Gastroesophageal sphincter (tissue), 3 donors: Measurements from ENCODE around the gene RPA1.

ENCODE experiments used
- EP300 ChIP-seq: sonication (generic); formaldehyde crosslinking; IDR thresholded peaks from one replicate; pipeline ENCODE4 v1.6.1; 2017; ENCODE audit warnings: antibody characterized with exemption, mild to moderate bottlenecking
- POLR2A ChIP-seq, 2 donors: fragments of 450-650 bp; IDR thresholded peaks; one replicate each; pipeline ENCODE4 v1.6.1; 2017; ENCODE audit warnings: antibody characterized with exemption in 2 of 2, mild to moderate bottlenecking in 2 of 2, moderate library complexity in 1 of 2
- POLR2AphosphoS5 ChIP-seq: sonication (generic); formaldehyde crosslinking; IDR thresholded peaks from one replicate; pipeline ENCODE4 v1.6.1; 2017; ENCODE audit warnings: antibody characterized with exemption
- TF ChIP-seq, protein P1 (sequence below), 4 experiments: fragments of 200-600 bp in 2 of 4; fragments of 450-650 bp in 2 of 4; sonication (generic) in 1 of 4; IDR thresholded peaks; one replicate each; pipeline ENCODE4 v1.5.1; 2017 to 2019; ENCODE audit warnings: antibody characterized with exemption in 4 of 4, mild to moderate bottlenecking in 2 of 4, moderate library complexity in 2 of 4

DNA sequence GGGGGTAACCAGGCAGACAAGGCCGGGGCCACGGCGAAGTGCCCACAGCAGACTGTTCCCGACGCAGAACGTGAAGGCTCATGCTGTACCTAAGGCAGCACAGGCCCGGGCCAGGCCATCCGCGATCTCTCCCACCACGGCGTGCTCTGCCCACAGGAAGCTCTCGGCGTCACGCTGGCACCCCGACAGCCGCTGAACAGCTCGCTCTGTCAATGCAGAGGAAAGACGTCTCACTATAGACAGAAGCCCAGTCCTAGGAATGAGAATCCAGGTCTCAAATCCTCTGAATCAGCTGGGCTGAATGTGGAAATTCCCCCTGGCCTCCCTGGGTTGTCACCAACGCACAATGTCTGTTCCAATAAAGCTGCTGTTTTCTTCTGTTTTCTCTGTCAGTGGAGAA, 46.5 kb upstream of the RPA1 start:
- TF ChIP-seq, protein P1, sequence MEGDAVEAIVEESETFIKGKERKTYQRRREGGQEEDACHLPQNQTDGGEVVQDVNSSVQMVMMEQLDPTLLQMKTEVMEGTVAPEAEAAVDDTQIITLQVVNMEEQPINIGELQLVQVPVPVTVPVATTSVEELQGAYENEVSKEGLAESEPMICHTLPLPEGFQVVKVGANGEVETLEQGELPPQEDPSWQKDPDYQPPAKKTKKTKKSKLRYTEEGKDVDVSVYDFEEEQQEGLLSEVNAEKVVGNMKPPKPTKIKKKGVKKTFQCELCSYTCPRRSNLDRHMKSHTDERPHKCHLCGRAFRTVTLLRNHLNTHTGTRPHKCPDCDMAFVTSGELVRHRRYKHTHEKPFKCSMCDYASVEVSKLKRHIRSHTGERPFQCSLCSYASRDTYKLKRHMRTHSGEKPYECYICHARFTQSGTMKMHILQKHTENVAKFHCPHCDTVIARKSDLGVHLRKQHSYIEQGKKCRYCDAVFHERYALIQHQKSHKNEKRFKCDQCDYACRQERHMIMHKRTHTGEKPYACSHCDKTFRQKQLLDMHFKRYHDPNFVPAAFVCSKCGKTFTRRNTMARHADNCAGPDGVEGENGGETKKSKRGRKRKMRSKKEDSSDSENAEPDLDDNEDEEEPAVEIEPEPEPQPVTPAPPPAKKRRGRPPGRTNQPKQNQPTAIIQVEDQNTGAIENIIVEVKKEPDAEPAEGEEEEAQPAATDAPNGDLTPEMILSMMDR (IDR thresholded peaks at IDR 0.05) = no peak
- TF ChIP-seq POLR2A (IDR thresholded peaks at IDR 0.05) (no peak), POLR2AphosphoS5 (no peak), EP300 (no peak)
